CD4-positive, alpha-beta T cell treated with Interleukin-4 for 1 hour (primary cell): ENCODE data around the gene CAMTA1.
"Not testable (repeated sequence)": the region's sequence is repeated elsewhere in the genome, so short reads cannot be mapped to it uniquely, and the experiment has no call there.

ENCODE experiments used
- DNase-seq, 2 donors: peaks; one replicate each; pipeline ENCODE4 v3.0.0-alpha.2; 2020 to 2022

The CAMTA1 gene

DNA sequence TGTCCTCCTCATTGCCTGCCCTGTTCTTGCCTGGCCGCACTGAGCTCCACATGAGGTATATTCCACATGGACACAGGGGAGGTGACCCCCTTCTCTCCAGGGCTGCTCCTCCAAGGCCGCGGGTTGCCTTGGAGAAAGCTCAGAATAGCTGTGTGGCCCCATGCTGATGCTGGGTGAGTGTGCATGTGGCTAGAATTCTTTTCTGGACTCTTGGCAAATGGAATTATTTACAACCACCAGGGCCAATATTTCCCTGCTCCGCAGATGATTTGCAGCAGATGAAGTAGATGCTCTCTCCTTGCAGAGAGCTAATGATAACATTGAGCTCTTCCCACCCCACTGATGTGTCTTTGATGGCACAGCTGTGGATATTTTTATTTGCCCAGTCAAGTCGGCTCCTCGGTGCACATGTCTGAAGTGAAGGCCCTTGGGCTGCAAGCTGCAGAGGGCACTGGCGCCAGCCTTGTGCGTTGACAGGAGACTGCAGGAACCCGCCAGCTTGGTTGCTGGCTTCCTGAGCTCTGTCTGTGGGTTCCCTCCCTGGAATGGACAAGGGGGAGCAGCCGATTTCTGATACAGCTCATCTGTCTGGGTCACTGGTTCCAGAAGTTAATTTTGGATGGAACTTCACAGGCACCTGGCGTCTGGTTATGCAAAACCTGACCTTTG lies 581.2 kb downstream of the CAMTA1 start:
- DNase-seq, result no peak

DNA sequence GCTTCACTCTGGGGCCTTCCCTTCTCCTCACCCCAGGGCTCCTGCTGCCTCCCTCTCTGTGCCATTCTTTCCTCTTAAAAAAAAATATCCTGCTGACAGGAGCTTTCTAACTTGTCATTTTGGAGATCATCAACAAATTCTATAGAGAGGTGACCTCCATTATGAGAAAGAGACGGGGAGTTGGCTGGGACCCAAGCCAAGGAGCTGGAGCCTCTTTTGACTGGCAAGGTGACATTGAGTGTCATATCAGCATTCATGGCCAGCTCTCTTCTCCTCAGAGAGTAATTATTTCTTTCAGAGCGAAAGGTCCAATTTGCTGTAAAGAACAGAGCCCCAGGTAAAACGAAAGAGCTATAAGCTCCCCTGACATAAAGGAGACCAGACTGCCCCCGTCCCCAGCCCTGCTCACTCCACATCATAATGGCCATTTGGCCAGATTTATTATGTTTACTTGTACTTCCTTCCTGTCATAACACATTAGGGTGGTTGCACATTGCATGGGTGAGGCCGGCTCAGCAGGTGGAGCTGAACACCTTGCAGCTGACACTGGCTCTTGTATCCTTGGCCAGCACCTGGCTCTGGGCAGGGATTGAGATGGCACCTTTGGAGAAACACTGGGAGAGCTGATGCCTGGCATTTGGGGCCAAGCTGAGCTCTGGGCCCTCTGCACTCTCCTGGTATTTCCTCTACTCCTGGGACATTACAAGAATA lies 581.9 kb downstream of the CAMTA1 start:
- no peak for DNase-seq

DNA sequence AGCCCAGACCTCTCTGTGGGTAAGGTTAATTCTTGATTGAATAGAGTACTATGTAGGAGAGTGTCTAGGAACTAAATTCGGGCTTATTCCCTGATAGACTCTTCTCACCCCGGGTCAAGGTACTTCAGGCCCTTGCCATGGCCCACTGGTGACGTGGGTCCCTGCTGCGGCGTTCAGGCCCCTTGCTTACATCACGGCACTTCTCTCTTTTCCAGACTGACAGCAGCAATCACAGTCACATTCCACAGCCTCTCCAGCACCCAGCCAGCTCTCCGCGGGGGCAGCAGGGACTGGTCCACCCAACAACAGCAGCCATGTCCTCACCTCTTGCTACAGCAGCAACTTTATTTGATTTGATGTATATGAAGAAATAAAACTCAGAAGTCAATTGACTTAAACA lies 584.6 kb downstream of the CAMTA1 start:
- no peak for DNase-seq

DNA sequence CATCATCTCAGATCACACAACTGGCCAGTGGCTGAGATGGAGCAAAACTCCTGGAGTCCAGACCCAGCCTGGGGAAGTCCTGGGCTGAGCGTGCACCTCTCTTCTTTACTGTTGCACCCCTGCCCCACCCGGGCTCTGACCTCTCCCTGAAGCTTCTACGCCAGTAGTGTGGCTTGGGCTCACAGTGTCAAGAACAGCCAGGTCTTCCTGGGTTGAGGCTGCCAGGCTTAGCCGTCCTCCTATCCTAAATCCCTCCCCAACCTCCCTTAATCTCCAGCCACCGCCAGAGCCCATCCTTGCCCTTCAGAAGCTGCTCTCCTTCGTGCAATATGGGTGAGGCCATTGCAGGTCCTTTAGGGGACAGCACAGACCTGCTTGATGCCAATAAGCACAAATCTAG lies 586.7 kb downstream of the CAMTA1 start:
- DNase-seq, result no peak

DNA sequence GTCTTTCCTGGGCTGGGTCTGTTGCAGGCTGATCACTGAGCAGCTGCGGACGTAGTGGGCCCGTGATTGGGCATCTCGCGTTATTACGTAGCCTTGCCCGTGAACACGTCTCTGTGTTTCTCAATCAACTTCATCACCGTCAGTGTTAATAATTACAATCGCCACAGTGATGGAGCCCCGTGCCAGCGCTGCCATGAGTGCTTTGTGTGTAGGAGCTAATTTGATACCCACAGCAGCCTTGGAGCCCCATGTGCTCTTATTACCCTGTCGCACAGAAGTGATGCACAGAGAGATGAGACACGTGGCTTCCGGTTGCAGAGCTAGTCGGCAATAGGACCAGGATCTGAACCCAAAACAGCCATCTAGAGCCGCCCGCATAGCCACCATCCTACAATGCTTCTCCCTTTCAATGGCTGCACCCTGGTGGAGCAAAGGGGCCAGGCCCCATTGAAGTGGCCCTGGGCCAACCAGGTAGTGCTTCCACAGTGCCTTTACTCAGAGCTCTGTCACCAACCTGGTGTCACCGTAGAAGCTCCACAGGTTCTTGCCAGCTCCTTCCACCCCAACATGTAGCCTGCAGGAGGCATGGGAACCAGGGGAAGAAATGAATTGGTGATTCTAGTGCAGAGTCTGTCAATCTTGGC lies 587.3 kb downstream of the CAMTA1 start:
- DNase-seq, result no peak

DNA sequence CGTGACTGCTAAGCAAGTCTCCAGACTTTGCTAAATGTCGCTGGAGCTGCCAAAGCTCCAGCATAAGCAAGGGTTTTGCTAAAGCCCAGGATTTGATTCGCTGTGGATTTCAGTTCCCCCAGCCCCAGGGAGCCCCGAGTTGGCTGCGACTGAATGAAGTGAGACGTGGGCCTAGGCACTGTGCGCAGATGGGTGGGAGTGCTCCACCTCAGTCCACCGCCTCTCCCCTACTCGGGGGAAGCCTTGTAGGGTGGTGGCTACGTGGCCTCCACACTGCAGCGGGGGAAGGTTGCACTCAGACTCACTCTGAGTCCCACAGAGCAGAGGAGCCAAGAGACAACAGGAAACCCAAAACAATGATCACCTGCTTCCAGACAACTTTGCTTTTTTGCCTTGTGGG lies 588.0 kb downstream of the CAMTA1 start:
- DNase-seq, result no peak

DNA sequence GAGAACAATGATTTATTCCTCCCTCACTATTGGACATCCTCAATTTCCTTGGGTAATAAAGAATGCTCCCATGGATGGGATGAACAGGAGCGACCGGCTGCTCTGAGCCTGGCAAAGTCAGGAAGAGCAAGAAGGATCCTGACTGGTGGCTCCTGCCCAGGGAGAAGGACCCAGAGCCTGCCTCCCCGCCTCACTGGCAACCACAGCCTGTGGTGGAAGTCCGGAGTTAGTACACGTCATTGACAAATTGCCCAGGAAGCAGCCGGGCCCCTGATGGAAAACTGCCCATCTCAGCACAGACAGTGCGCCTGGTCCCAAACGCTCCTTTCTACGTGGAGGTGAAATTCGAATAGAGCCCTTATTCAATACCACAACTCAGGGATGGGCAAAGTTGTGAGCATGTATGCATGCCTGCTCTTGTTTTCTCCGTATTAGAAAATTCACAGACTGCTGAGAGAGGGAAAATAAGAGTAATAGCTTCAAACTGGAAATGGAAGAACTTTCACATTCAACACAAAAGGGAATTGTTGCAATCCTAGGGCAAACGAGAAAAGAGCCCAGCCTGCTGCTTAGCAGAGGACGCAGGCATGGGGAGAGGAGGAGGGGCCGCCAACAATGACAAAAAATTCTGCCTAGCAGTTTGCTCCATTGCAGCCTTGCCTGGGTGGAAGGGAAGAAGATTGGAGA lies 588.8 kb downstream of the CAMTA1 start:
- DNase-seq, result no peak

DNA sequence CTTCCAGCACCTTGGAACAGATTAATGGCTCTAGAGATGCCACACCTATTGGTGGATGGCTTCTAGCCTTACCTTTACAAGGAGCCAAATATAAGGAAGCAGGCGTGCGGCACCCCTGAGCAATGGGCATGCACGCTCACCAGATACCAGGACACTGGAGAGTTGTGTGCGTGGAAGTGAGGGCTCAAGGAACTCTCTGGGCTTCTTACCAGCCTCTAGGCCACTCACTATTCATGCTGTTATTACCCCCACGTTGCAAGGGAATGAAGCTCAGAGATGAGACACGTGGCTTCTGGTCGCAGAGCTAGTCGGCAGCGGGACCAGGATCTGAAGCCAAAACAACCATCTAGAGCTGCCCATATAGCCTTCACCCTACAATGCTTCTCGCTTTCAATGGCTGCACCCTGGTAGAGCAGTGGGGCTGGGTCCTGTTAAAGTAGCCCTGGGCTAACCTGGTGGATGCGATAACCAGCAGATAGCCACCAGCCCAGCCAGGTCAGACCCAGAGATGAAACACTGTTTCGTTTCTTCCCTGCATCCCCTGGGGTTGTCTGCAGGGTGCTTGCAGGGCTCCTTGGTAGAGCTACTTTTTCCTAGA lies 589.4 kb downstream of the CAMTA1 start:
- DNase-seq, result no peak

DNA sequence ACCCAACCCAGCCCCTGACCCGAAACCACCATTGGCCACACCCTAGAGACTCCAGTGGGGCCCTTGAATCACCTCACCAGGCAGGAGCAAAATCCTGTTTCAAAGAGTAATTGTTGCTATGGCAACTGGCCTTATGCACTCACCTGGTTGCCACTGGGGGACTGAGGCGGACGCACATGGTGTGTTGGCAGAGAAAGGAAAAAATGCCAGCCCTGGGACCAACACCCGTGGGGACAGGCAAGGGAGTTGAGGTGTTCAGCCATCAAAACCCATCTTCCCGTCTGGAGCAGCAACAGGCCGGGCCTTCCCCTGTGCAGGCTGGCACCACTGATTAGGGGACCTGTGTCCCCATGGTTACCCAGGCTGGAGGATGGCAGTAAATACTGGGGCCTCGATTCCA lies 590.1 kb downstream of the CAMTA1 start:
- DNase-seq, result no peak

DNA sequence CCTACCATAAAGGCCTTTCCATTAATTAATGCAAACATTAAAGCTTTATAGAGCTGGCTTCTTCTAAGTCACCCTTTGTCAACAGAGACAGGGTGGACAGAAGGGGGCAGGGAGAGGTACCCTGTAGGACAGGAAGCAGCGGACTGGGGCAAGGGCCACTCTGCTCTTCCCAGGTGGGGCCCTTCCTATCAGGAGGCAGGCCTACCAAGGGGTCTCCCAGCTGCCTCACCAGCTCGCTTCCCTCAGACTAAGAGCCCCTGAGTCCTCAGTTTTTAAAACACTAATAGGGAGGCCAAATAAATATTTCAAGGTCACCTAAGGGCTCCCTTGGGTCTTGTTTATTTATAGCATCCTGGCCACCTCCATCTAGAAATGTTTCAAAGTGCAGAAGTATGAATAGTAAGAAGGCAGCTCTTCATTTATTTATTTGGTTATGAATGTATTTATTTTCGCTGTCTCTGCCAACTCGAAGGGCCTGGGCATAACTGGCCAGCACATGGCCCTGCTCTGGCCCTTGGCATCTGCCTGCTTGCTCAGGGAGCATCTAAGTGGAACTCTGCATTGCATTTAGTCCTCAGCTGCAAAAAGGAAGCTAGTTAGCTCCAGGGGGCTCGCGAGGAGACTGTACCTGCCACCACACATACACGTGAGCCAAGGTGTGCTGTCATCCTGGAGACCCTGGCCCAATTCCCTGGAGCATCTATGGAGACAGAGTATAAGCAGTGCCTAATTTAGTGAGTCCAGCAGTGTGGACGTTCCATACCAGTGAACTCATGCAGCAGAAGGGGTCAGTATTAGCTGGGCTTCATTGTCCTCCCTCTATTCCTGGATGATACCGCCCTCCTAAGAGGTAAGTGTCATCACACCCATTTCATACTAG lies 590.8 kb downstream of the CAMTA1 start:
- DNase-seq, result no peak

DNA sequence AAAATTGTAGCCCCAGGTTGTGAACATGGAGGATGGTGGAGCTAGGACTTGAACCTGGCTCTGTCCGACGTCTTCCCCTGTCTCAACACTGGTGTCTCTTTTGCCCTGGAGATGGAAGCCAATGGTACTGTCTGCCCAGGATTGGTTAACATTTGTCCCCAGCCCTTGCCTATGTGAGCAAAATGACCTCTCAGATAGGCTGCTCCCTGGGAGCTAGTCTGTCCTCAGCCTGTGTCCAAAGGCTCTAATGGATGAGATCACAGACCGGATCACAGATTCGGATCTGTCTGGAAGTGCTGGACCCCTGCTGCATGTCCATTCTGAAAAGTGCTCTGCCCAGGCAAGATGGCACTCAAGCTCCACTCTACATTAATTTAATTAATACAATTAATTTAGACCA lies 591.4 kb downstream of the CAMTA1 start:
- DNase-seq, result no peak

DNA sequence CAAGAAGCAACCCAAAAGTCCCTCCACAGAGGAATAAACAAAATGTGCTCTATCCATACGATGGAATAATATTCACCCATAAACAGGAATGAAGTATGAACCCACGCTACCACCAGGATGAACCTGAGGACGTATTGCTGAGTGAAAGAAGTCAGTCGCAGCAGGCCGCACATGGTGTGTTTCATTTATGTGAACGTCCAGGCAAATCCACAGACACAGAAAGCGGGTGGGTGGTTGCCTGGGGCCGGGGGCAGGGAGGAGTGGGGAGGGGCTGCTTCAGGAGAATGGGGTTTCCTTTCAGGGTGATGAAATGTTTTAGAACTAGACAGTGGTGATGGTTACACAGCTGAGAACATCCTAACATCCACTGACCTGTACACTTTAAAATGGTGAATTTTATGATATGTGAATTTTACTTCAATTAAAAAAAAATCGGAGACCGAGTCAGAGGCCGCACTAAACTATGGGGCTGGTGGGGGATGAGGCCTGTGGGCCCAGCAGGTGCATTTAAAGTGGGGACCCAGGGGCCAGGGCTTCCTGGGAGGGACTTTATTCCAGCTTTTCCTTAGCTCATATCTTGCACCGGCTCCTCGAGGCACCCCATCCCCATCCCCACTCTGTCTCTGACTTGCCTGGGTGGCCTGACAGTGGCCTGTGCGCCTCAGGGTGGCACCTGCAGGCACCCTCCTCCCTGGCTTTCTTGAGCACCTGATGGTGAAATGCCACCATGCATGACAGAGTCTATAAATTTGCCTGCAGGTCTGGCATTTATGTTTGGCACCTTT lies 593.3 kb downstream of the CAMTA1 start:
- no peak for DNase-seq

DNA sequence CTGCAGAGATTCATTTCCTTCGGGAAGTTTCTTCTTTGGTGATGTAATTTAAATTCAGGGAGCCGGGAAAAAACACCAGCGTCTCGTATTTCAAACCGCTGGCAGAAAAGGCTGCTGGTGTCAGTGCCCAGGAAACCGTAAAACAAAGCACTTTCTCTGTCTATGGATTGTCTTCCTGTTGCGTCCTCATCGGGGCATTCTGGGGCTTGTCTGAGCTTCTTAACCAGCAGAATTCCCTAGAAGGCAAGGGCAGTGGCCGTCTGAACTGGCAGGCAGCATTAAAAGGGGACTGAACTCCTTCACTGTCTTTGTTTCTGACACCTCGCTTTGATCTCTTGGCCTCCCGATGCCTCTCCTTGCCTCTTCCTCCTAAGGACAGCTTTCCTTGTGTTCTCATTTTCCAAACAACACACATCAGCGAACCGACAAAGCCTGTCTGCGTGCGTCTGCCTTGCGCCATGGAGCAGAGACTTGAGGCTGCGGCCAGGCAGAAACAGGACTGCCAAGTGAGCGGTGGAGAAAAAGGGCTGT lies 594.3 kb downstream of the CAMTA1 start:
- DNase-seq, result no peak

DNA sequence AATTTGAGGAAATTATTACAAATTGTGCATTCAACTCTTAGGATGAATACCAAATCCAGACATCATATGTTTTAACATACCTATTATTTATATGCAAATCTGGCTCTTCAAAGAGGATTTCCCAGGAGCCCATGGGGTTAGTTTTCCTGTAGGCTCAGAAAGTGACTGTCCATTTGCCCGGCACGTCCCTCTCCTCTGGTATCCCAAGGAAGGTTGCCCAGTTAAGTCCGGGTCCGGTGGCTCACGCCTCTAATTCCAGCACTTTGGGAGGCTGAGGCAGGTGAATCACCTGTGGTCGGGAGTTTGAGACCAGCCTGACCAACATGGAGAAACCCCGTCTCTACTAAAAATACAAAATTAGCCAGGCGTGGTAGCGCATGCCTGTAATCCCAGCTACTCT lies 594.8 kb downstream of the CAMTA1 start:
- DNase-seq, result not testable (repeated sequence)

DNA sequence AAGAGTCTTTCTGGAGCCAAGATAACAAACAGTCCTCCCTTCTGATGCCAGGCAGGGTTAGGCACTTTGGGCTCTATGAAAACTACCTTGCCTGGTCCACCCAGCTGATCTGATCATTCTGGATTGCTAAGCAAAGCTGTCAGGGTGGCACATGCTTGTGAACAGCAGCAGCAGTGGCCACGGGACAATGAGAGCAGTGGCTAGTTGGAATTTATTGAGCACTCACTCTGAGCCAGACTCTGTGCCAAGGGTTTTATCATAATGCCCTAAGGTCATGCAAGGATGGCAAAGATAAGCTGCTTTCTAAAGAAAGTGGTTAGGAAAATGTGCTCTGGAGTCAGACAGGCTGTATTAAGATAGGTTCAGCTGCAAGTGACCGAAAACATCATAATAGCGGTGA lies 595.5 kb downstream of the CAMTA1 start:
- no peak for DNase-seq

DNA sequence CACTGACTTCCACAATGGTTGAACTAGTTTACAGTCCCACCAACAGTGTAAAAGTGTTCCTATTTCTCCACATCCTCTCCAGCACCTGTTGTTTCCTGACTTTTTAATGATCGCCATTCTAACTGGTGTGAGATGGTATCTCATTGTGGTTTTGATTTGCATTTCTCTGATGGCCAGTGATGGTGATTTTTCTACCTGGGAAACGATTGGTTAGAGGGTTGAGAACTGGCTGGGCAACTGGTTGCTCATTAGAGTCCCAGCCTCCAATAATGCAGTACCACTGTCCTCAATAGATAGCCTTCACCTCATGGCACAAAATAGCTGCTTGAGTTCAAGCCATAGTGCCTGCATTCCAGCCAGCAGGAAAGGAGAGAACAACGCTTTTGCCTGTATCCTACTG lies 596.5 kb downstream of the CAMTA1 start:
- not testable (repeated sequence) for DNase-seq

DNA sequence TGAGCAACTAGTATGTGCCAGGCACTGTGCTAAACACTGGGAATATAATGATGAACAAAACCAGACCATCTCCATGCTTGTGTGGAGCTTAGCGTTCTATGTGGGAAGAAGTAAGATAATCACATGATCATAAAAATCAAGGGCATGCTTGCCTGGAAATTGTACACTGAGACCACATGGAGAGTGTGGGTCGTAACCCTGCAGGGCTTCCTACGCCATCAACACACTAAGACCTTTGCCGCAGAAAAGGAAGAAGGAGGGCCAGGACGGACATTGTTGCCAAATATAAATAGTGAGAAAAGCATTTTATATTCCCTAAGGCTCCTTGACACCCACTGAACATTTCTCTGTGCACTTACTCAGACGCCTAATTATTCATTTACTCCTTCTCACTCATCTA lies 597.7 kb downstream of the CAMTA1 start:
- DNase-seq, result no peak

DNA sequence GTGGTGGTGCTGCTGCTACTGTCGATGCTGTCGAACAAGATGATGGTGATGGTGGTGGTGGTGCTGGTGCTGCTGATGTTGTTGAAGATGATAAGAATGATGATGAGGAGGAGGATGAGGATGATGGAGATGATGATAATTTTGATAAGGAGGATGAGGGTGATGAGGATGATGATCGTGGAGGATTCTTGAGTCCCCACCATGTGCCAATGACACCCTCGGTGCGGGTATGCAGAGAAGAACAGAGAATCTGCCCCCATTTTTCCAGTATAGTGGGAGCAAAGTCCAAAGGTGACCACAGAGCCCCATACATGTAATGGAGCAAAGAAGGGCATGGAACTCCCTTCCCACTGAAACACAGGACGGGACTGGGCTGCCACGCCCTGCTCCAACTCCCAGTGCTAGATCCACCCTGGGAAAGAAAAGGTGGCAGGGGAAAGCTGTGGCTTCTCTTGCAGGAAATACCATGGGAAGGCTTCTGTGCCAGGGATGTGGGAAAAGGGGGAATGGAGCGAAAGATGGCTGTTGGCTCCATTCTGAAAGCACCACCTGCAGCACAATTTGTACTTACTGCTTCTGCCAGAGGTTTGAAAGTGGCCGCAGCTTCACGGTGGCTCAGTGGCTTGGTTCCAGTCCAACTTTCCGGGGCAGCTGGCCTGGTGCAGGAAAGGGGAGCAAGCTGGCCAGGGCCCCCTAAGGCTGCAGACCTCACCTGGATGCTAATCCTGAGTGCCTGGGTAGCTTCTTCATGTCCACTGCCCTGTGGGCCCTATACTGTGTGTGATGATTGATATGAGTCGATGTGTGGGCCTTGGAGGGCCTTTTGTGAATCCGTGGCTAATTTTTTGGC lies 598.6 kb downstream of the CAMTA1 start:
- no peak for DNase-seq

DNA sequence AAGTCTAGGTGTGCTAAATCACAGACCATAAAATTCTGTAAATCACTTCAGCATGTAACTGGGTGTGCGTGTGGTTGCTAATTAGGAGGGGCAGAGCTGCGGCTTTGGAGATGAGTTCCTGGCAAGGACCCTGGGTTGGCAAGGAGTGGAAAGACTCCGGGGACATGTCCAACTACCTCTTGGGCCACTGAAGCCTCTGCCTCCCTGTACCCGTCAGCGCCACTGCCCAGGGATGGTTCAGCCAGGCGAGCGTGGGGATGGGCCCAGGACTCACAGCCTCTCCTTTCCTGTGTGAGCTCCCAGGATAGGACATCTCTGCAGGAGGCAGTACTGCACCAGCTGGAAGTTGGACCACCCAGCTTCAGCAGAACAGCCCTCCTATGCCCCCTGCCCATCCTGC lies 599.4 kb downstream of the CAMTA1 start:
- DNase-seq, result no peak
